ENCODE measurements around the gene STOML2.

Gene STOML2

DNA sequence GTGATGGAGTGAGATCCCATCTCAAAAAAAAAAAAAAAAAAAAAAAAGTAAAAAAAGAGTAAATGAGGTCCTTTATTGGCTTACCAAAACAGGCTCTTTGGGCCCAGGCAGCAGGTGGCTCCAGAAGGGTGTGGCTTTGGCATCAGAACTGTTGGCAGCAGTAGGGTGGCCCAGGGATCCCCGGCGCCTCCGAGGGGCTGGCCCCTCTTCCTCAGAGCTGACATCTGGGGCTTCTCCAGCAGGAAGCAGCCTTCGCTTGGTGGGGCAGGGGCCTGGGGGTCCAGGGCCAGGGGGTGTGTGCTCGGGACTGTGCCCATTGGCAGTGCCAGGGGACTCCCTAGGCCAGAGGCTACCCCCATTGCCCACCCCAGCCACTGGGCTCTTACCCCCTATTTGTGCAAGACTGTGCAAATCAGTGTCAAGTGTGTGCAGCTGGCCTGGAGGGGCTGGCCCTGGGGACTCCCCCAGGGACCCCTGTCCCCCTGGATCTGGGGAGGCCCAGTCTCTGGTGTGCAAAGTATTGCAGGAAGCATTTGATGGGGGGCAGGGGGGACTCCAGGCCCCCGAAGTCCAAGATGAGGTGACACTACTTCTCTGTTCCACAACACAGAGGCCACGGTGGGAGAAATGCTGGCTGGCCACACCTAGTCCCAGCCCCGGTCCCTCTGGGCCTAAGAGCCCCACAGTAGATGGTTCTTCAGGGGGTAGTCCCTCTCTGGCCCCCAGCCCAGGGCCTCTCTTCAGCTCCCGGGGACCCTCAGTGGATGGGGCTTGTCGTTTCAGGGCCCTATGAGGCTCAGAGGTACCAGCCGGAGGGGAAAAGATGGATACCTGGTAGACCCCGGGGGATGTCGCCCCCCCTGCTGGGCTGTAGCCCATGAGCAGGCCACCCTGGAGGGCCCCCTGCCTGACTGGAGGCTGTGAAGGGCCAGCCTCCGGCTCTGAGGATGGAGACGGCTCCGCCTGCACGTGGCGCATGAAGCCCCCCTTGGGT lies 4.7 kb upstream of the STOML2 start:
- no peak for DNase-seq

DNA sequence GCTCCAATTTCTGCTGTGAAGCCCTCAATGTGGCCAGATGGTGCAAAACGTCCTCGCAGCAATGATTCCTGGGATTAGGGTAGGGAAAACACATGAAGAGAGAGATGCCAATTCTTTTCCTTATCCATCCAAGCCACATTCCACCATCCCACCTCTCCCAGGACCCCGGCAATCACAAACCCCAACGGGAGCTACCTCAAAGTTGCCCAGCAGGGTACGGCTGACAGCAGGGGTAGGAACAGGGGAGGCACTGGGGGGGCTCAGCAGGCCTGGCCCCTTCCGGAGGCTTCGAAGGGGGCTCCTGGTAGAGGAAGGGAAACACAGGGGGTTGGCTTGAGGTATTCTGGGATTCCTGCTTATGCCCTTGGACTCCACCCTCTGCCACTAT lies 3.4 kb upstream of the STOML2 start:
- no peak for DNase-seq

DNA sequence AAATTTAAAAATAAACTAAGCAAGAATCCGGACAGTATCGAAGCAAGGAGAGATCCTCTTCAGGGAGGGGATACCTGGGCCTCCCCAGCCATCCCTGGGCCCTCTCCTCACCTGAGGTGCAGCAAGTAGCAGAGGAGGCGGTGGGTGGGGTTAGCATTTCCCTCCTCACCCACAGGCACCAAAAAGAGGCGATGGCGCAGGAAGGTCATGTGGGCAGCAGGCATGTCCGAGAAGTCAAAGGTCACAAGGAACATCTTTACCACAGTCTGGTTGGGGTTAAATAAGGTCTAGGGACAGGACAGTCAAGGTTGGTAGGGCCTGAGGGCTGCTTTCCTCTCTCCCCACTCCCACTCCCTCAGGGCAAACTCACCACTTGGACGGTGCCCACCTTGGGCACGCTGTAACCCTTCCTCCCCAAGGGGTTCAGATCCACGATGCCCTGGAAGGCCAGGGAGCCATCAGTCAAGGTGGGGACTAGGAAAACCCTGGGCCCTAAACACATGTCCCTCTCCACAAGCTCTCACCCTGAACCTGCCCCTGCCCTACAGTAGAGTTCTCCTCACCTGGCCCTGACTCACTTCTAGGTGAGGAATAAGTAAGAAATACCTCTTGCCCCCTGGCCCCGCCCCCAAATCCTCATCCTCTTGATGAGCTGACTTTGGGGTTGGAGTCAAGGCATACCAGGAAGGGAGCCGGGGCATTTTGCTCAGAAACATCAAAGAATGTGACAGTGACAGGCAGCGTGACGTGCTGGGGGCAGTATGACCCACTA lies 2.8 kb upstream of the STOML2 start:
- DNase-seq, result no peak

DNA sequence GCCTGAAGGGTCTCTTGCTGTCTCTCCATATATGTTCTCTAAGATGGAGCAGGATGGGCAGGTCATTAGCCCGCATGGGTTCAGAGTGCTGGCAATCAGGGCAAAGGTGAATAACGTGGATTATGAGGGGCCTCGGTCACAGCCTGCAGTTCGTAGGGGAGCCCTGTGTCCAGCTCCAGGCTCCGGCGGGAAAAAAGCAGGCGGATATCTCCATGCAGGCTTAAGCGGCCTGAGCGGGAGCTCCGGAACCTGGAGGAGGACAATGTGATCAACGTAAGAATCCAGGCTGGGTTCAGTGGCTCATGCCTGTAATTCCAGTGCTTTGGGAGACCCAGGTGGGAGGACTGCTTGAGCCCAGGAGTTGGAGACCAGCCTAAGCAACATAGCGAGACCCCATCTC lies 2.2 kb upstream of the STOML2 start:
- DNase-seq, result no peak

DNA sequence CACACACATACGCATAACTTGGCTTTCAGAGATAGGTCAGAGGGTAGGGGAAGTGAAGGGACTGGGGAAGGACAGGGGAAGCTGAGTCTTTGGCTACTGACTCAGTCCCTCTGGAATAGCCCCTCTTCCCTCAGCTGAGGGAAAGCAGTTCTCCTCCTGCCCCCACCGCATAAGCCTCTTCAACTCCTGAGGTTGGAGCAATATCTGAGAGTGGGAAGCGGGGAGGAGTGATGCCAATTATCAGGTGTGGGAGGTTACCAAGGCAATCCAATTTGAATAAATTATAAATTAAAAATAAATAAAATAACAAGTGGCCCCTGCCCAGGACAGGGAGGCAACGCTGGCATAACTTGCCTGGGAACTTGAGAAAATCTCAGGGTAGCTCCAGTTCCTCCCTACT lies 1.7 kb upstream of the STOML2 start:
- no peak for DNase-seq

DNA sequence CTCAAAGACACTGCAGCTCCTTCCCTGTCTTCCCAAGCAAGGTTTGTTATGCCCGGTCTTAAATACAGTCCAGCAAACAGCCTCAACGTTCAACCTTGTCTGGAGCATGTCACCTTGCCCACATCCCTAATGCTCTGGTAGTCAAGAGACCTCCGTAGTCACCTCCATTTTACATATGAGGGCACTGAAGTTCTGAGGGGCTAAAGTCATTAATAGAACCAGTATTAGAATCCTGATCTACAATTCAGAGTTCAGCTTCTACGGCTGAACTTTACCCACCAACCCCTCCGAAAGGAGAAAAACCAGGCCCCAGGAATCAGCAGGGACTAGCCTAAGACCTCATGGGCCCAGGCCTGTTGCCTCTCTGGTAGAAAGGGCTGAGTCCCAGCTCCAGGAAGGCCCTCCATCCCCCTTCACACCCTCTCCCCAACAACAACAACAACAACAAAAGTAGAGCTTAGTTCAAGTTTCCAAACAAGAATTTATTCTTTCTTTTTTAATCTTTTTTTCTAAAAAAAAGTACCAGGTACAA lies 795 bp upstream of the STOML2 start:
- DNase-seq, result no peak

DNA sequence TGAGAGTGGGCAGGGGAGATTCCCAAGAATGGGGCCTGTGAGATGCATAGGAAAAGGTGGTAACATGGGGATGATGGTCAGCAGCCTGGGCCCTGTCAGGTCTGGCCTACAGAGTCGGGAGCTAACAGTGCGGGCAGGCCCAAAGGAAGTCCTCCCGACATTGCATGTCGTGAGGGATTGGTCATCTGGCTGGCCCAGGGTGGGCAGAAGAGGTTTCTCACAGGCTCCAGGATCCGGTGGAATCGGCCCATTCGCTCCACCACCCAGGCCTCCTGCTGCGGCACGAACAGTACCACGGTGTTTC lies 514 bp downstream of the STOML2 start:
- DNase-seq, result no peak

DNA sequence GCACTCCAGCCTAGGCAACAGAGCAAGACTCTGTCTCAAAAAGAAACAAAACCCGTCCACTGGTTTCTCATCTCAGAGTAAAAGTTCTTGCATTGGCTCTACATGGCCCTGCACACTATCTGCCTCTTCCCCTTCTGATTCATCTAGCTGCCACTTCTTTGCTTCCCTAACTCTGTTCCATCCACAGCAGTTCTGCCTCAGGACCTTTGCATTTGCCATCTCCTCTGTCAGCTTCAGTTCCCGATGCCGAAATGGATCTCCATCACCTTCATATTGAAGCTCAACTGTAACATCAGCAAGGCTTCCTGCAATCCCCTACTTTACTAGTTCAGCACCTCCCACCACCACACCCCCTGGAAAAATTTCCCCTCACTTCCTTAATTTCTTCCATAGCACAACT lies 5.4 kb downstream of the STOML2 start:
- no peak for DNase-seq

DNA sequence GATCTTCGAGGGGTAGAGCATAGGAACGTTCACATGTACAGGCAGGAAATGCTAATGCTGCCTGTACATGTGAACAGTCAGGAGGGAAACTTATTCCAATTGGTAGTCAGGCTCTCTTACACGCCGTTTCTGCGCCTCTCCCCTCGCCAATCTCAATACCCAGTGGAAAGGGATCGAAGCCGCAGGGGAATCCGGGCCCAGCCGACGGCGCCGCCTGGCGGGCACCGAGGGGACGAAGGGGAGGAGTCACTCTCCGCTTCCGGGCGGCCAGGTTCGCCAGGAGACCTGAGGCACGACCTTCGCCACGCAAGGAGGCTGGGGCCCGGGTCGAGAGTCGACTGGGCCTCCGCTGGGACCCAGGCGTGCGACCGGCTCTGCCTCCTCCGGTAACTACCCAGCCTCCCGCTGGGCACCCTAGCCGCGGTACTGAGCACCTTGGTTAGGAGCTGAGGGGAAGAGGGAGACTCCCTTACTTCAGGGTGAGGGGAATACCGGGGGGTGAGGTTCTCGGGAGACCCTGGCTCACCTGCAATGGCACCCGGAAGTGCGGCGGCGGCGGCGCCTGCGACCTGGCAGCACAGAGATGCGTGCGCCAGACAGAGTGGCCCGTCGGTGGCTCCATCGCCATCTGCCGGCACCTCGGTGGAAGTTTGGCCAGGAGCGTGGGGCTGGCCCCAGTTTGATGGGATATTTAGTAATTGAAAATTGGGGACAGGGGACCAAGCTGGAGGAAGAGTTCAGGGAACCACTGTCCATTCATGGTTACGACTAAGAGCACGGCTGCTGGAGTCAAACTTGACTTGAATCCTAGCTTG lies 6.7 kb downstream of the STOML2 start, which contains the start of gene PIGO:
Gene PIGO, minus strand, starts transcription at position 557 of the 815 bp plus-strand sequence. CDS start 1,026 bp downstream, outside the sequence.
- DNase-seq, result peak; percentile 60 to 85

DNA sequence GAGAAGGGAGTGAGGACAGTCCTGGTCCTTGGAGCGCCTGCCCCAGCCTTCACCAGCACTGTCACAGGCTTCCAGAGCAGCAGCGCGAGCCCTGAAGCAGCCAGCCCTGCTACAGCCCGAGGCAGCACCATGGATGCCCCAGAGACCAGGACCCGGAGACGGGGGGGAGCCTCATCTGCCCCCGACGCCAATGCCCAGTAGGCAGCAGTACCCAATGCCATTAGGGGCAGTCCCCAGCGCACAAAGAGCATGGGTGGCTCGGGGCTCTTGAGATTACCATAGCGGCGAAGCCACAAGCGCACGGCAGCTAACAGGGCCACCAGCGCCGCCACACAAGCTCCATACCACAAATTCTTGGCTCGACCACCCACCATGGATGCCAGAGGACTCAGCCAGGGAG lies 11.4 kb downstream of the STOML2 start:
- no peak for DNase-seq

DNA sequence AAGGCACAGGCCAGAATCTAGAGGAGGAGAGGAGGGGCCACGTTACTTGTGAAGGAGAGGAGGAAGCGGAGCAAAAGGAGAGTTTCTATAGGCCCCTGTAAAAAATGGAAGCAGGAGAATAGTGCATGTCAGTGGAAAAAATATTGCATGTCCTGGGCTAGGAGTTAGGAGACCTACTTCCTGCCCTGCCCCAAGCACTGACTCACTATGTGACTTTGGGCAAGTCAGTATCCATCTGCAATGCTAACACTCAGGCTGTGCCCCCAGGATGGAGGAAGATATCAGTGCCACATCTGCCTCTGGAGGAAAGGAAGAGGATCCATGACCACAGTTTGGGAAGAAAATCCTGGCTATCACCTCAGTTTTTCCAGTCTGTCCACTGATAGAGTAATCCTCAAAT lies 13.5 kb downstream of the STOML2 start:
- DNase-seq, result no peak

DNA sequence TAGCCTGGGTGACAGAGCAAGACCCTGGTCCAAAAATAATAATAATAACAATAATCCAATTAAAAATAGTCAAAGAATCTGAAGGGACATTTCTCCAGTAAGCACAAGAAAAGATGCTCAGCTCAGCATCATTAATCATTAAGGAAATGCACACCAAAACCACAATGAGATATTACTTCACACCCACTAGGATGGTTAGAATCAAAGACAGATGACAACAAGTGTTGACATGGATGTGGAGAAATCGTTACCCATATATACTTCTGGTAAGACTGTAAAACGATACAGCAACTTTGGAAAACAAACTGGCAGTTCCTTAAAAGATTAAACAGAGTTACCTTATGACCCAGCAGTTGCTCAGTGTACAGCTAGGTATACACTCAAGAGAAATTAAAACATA lies 17.9 kb downstream of the STOML2 start:
- no peak for DNase-seq

DNA sequence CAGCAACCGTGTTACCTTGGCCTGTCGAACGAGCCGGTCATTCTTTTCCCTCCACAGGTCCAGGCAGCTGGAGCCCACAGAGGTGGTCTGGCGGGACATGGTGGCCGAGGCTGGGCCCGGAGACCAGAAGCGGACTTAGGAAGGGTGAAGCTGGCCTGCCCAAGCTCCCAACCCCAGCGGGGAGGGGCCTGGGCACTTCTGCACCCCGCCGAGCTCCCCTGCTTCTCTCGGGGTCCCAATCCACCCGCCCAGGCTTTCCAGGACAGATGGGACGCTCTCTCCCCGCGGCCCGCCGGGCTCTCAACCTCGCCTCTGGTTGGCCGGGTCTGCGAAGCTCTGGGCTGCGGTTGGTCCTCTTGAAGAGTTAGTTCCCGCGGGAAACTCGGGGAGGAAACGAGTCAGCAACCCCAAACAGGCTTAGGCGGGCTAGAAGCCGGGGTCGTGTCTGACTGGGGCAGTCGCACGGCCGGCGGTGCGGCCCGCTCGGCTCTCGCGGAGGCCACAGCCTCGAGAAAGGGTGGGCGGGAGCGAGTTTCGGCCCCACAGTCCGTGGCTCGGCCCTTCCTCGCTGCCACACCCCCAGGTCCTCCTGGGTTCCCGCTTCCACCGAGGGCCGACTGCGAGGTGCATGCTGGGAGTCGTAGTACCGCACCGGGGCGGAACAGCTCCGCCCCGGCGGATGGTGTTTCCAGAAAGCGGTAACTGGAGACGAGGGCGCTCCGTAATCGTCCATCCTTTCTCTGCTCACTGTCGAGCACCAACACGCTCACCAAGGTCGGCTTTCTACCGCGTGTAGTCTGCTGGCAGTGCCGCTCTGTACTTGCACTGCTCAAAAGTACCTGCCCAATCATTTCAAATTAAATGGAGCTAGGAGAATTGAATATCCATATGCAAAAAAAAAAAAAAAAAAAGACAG lies 23.2 kb downstream of the STOML2 start, which contains the start of gene FANCG:
Gene FANCG, minus strand, starts transcription at position 517 of the 916 bp plus-strand sequence. Its CDS starts 418 bp downstream, at position 99.
- DNase-seq, result peak; percentile 84 to 93

DNA sequence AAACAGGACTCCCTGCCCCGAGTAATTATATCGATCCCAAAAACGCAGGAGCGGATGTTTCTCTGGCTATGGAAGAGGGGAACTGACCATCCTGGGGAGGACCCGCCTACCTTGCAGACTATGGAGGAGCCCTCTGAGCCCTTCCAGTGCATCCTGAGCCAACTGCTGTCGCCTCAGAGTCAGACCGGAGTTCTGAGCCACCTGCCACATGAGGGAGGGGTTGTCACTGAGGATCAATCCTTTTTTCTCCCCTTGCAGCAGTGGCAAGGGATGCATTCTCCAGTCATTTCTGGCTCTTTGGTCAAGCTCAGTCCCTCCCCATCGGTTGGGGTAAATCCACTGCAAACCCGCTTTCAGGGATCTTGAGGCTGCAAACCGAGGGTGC lies 23.9 kb downstream of the STOML2 start:
- peak; percentile 50 to 59 for DNase-seq

DNA sequence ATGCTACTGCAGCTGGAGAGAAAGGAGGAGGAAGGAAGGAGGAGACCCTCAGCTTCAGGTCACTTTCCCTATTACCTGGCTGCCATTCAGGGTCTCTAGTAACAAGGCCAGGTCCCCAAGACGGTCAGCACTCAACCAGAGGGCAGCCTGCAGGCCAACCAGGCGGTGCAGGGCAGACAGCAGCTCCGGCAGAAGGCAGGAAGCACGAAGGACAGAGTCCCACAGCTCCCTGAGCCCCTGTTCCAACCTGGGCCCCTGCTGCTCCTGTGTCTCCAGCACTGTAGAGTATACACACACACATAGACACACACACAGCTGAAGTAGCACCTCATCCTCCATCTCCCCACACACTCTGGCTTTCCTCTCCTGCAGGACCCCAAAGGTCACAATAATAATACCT lies 24.9 kb downstream of the STOML2 start:
- no peak for DNase-seq

DNA sequence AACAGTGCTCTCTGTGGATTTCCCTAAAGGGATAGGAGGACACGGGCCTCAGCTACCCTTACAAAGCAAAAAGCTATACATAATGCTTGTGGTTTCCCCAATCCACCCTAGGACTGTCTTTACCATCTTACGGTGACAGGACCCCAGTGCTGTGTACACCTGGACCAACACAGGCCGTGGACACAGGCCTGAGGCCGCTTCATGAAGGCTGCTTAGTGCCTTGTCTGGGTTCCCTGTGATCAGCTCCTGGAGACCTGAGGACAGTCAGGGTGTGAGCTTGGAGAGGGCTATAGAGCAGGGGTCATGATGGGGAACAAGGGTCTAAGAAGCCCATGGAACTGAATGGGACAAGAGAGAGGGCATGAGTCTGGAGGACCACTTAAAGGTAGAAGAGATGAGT lies 26.1 kb downstream of the STOML2 start:
- no peak for DNase-seq

DNA sequence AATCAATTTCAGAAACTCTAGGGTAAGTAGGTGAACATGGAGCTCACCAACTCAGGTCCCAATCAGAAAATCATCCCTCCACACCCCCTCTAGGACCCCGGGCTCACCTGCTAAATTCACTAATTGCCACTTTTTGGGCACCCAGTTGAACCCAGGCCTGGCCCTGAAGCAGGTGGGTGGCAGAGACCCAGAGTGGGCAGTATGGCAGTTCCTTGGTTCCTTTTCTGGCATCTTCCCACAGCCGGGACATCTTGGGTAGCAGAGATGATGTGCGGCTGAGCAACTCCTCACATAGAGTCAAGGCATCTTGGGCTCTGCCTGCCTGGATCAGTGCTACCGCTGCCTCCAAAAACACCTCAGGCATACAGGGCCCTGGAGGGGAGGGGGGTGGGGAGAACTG lies 27.6 kb downstream of the STOML2 start:
- DNase-seq, result no peak

DNA sequence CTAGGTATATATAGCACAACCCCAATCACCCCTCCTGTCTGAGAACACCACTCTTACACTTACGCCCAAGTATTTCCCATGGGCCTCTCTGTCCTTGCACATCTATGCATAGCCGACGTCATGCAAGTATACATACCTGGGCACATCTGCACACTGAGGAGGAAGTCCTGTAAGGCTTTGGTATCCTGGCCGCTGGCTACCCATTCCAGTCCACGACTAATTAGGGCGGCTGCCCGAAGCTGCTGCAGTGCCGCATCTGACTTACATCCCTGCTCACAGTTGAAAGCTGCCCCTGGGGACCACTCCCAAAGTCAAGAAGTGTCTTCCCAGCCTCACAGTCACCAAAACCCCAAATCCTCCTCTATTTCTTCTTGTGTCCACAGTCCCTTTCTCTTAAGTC lies 28.1 kb downstream of the STOML2 start:
- no peak for DNase-seq

DNA sequence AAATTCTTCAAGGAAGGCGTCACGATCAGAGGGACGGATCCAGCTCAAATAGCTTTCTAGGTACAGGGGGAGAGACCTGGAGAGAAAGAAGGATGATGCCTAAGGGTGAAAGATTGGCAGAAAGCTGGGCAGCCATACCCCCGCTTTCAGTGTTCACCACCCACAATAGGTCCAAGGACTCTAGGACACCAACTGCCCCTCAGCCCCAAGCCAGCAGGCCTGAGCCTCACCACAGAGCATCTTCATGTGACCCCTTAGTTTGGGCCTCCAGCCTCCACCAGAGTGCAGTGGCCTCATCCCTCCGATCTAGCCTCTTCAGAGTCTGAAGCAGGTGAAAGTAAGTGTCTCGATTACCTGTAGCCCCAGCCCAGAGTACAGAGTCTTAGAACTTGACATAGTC lies 28.8 kb downstream of the STOML2 start:
- DNase-seq, result no peak

DNA sequence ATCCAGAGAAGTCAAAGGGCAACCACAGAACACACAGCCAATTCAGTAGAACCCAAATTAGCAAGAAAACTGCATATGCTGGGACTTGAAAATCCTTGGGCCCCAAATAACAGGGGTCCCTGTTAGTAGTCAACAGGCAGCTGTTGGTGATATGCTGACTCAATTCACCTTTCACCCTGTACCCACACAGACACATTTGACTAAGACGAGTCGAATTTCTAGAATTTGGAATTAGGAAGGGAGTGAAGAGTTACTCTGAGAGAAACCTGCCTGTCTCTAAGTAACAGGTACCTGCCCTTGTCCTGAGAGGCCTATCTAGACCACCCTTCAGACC lies 29.7 kb downstream of the STOML2 start:
- DNase-seq, result no peak

DNA sequence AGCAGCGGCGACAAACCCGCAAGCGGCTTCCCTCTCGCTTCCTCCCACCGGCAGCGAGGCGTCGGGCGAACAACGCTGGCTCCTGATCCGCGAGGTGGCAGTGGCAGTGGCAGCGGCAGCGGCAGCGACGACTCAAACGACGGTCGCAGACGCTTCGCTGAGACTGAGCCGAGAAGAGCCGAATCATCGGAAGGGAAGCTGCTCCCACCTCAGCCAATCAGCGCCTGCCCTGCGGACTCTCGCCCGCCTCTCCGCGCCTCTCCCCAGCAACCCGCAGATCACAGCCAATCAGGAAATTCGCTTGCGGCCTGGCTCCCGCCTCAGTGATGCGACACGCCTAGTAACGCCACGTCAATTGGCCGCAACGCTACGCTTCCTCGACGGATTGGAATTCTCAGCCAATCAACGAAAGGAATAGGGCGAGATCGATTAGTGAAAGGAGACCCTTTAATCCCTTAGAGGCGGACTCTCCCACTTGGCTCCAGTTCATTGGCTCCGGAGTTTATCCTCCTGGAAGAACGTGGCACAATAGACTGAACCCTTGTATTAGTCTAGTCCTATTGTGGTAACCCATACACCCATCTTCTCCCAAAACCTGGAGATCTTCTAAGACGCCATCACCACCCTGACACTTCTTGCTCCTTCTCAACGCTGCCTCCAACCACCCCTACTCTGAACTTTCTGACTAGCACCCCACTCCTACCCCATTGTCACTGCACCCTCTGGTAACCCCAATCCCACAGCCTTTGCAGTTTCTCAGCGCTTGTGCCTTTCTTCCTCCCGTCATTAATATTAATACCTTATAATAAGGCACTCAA lies 30.3 kb downstream of the STOML2 start, which contains the start of gene VCP:
Gene VCP, minus strand, starts transcription at position 165 of the 818 bp plus-strand sequence. CDS start 272 bp downstream, outside the sequence.
- DNase-seq, result peak; percentile 98 to 99

Measured in NCI-H524 (cell line).